ENCODE measurements around the gene FUT1. TPM values are rescaled to one million over a fixed set of nuclear protein-coding genes. Genes with fewer than 3 reads are reported as not detected.

Gene FUT1
- total RNA-seq (2021) (0.06 and 0.15 TPM in 2 replicates), Bru-seq, nascent RNA (percentile 10 among the genes with signal in this experiment), BruChase-seq, experiment 1, labeled RNA remaining after a 2-hour chase (not detected), BruChase-seq, experiment 2, labeled RNA remaining after a 6-hour chase (percentile 23 among the genes with signal in this experiment)
- long read RNA-seq: 0 reads

DNA sequence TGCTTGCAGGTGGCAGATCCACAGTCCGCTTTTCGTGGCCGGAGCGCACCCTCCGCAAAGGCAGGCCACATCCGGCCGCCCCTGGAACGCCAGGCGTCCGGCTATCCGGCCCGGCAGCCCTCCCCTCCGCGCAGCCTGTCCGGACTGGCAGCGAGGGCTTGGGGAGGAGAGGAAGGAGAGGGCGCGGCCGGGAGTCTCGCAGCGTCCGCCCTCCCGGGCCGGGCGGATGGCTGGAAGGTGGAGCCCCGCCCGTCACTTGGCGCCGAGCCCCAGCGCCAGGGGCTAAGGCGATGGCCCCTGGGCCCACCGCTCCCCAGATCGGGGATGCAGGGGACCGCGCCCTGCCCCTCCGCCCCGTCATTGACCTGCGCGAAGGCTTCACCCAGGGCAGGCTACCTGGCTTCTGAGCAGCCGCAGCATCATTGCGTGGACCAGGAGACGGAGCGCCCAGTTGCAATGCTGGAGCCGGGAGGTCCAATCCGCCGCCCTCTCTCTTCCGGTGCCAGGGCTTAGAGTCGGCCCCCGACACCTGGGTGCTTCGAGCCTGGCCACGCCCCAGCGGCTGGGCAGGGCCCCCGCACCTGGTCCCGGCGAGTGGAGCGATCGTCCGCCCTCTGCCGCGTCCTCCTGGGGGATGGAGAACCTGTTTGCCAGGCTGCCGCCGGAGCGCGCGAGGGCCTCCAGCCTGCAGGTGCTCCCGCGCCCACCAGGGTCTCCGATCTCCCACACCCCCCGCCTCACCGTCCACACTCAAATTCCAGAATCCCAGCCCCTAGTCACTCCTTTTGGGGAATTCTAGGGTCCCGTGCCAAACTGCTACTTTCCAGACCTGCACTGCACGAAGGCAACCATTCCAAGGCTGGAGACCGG is at the start of gene FUT1:
TSS of gene FUT1 (minus strand) at position 146 of the 870 bp plus-strand sequence. CDS start 1,360 bp downstream, outside the sequence.
- H3K9me3 ChIP-seq (ENCODE audit: low read depth, low read length, poor library complexity, severe bottlenecking): no peaks in the 10 kb centered on the region
- no peaks in the 10 kb centered on the region for H3K27me3 ChIP-seq (replicated peaks; ENCODE audit: insufficient read depth, low read depth, low read length, poor library complexity)
- H3K4me3 ChIP-seq (ENCODE audit: low read depth, low read length, poor library complexity, severe bottlenecking): peak within 1 kb of the TSS; percentile 21
- no peak for TF ChIP-seq EZH2 (IDR thresholded peaks at IDR 0.05; ENCODE audit: borderline replicate concordance, low read depth, low read length, poor library complexity, severe bottlenecking)
- TF ChIP-seq, protein P1, sequence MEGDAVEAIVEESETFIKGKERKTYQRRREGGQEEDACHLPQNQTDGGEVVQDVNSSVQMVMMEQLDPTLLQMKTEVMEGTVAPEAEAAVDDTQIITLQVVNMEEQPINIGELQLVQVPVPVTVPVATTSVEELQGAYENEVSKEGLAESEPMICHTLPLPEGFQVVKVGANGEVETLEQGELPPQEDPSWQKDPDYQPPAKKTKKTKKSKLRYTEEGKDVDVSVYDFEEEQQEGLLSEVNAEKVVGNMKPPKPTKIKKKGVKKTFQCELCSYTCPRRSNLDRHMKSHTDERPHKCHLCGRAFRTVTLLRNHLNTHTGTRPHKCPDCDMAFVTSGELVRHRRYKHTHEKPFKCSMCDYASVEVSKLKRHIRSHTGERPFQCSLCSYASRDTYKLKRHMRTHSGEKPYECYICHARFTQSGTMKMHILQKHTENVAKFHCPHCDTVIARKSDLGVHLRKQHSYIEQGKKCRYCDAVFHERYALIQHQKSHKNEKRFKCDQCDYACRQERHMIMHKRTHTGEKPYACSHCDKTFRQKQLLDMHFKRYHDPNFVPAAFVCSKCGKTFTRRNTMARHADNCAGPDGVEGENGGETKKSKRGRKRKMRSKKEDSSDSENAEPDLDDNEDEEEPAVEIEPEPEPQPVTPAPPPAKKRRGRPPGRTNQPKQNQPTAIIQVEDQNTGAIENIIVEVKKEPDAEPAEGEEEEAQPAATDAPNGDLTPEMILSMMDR (conservative IDR thresholded peaks at IDR 0.05; ENCODE audit: low read depth, low read length): no peak
- no peaks in the 10 kb centered on the region for H3K4me1 ChIP-seq (ENCODE audit: insufficient read depth, low read length, poor library complexity, severe bottlenecking)
- intact Hi-C loops (cut with micrococcal nuclease; ENCODE audit: unreplicated experiment): no loop called here
- H3K36me3 ChIP-seq (ENCODE audit: insufficient read depth, low read length, poor library complexity, severe bottlenecking): no peaks in the 10 kb centered on the region
- no peak within 1 kb of the TSS for H3K27ac ChIP-seq (ENCODE audit: low read depth, low read length, poor library complexity, severe bottlenecking)
- POLR2A ChIA-PET (ENCODE audit: low non-redundant PET): no interaction called here
- CTCF ChIA-PET: no interaction called here
- DNase-seq (ENCODE audit: low spot score): no peak
- BruUV-seq (replicated peaks): no TSS peak

DNA sequence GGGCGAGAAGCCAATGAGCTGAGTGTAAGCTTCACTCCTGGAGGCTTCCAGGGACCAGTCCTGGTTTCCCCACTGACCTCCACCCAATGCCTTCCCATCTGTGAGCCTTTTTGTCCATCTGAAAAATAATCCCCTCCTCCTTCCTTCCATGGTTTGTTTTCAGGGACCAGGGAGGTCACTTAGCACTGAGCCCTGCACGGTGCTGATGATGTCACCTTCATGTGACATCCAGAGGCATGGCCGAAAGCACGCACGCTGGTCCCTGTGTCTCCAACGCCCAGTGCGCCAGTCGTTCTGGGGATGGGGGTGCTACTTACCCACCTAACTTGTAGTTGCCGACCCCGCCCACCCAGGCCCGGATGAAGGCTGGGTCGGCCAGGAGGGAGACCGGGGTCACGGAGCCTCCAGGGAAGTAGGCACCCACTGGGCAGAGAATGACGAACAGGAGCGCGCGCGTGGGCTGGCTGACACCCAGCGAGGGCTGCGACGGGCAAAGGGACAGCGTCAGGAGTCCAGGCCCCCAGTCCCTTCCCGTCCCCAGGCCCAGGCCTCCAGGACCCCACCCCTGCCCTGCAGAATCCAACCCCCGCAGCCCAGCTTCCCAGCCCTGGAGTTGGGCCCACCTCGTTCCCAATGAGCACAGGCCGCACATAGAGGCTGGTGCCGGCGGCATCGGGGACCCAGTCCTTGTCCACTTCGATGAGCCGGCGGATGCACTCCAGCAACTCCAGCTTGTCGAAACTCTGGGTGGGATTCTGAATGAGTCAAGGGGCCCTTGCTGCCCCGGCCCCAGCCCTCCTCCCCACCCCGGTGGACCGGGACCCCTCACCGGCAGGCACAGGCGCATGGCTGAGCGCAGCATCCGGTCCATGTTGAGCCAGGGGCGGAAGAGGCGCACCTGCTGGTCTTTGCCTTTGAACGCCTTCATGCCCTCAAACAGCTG is 47.2 kb upstream of the FUT1 start:
- CTCF ChIA-PET: interaction anchor here (1.4 kb wide), 1 partner anchor 11 kb away, joined by 3 read pairs; no protein-coding TSS in a partner anchor
- no peak for DNase-seq (ENCODE audit: low spot score)

More for the DNA sequence above, 47.2 kb upstream of the FUT1 start:
- intact Hi-C loops (cut with micrococcal nuclease; ENCODE audit: unreplicated experiment): loop anchor here (10.0 kb wide), 1 partner anchor 425 kb away; no protein-coding TSS in a partner anchor
- Histone ChIP-seq H3K27me3 (replicated peaks; ENCODE audit: insufficient read depth, low read depth, low read length, poor library complexity) (no peaks in the 10 kb centered on the region), H3K9me3 (ENCODE audit: low read depth, low read length, poor library complexity, severe bottlenecking) (no peaks in the 10 kb centered on the region), H3K4me1 (ENCODE audit: insufficient read depth, low read length, poor library complexity, severe bottlenecking) (peaks cover 10% of the 10 kb centered on the region), H3K4me3 (ENCODE audit: low read depth, low read length, poor library complexity, severe bottlenecking) (no peak overlapping the region), H3K27ac (ENCODE audit: low read depth, low read length, poor library complexity, severe bottlenecking) (peak overlapping the region; percentile 70), H3K36me3 (ENCODE audit: insufficient read depth, low read length, poor library complexity, severe bottlenecking) (no peaks in the 10 kb centered on the region)
- no TSS peak for BruUV-seq (replicated peaks)
- TF ChIP-seq, protein P1 (conservative IDR thresholded peaks at IDR 0.05; ENCODE audit: low read depth, low read length): no peak
- no peak for TF ChIP-seq EZH2 (IDR thresholded peaks at IDR 0.05; ENCODE audit: borderline replicate concordance, low read depth, low read length, poor library complexity, severe bottlenecking)
- POLR2A ChIA-PET (ENCODE audit: low non-redundant PET): no interaction called here

Measured in A673 (cell line).